Kidney capillary endothelial cell (primary cell): ENCODE measurements around the gene TOP3A.
A peak's percentile ranks its signal among the peaks of the same experiment; 100 is the strongest.

ENCODE experiments used
- DNase-seq: peaks from one replicate; pipeline ENCODE4 v3.0.0-alpha.2; 2018; ENCODE audit warnings: low spot score

Gene TOP3A

DNA sequence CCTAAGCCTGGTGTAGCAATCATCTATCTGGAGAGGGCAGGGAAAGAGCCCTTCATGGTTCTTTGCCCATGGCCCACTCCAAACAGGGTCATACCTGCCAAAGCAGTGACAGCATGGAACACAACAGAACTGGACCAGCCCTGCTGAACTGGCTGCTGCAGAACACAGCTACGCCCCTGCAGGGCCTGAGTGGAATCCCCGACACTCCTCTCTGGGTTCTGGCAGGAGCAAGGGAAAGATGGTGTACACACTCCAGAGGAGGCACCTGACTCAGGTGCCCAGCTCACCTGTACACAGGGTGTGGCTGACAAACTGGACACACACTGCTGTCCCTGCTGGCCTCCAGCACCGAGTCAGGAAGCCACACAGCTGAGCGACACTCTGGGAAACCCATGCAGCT, 34.5 kb downstream of the TOP3A start:
- no peak for DNase-seq

DNA sequence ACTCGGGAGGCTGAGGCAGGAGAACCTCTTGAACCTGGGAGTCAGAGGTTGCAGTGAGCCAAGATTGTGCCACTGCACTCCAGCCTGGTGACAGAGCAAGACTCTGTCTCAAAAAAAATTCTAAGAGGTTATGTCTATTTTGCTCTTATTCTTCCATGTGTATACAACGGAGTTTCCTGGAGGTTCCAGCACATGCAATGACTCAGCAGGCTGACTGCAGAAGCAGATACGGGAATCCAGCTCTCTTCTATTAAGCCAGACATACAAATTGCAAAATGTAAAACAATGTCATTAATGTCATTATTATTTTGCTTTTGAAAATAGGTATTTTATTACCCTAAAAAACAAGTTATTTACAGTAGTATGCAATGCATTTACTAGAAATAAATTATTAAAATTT, 35.9 kb downstream of the TOP3A start:
- no peak for DNase-seq

DNA sequence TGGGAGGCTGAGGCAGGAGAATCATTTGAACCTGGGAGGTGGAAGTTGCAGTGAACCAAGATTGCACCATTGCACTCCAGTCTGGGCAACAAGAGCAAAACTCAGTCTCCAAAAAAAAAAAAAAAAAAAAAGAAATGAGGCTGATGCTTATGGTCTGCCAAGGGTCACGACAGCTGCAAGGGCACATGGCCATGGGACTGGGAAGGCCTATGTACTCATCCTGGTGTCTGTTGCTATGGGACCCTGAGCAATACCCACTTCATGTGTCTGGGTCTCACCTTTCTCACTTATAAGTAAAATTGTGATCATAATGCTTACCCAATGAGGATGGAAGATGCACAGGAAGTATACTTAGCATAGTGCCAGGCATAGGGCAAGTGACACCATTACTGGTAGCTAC, 37.7 kb downstream of the TOP3A start:
- no peak for DNase-seq

DNA sequence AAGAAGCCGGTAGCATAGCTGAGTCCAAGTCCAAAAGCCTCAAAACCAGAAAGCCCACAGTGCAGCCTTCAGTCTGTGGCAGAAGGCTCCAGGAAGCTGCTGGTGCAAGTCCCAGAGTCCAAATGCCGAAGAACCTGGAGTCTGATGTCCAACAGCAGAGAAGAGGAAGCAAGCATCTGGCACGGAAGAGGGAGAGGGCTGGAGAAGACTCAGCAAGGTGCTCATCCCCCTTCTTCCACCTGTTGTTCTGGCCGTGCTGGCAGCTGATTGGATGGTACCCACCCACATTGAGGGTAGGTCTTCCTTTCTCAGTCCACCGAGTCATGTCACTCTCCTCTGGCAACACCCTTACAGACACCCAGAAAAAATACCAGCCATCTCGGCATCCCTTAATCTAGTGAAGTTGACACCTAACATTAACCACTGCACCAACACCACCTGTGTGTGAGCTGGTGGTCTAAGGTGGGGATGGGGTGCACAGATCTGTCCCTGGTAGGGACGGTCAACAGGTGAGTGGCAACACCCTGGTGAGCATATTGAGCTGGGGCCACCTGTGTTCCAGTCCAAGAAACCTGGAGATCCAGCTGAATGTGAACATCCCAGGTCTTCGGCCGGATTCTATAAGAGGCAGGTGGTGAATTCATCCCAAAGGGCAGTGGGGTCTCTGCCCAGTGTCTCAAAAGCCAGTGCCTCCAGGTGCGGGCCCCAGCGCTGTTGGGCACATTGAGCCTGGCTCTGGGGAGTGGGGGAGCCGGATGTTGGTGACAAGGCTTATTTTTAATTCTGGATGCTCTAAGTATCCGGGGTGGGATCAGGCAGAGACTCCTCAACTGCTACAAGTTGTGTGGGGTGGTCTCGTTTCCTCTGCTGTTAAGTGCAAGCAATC, 44.5 kb downstream of the TOP3A start:
- no peak for DNase-seq

DNA sequence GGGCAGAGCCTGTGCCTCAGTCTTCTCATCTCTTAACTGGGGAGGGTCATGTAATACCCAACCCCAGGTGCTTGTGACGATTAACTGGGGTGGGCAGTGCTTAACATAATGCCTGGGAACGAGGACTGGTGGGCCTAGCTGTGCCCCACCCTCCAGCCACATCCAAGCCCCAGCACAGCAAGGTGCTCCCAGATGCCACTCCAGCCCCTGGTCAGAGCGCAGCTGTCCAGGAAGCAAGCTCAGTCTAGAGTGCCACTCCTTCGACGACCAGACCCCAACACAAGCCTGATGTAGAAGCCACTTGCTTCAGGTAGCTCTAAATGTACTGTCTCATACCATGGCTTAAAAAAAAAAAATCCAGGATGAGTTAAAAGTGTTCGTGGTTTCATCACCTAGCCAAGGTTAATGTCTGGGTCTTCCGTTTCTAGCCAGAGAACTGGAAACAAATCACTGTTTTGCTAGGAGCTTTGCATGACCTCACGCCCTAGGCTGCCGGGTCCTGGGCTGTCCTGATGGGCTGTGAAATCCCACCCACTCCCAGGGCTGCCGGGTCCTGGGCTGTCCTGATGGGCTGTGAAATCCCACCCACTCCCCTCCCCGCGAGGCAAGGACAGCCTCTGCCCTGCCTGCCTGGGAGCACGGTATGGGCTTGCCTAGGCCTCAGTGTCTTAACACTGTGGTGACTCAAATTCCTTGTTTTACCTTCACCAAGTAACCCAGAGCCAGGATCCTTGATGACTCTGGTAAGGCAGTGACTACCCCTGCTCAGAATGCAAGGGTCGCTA, 46.7 kb downstream of the TOP3A start:
- DNase-seq: no peak

DNA sequence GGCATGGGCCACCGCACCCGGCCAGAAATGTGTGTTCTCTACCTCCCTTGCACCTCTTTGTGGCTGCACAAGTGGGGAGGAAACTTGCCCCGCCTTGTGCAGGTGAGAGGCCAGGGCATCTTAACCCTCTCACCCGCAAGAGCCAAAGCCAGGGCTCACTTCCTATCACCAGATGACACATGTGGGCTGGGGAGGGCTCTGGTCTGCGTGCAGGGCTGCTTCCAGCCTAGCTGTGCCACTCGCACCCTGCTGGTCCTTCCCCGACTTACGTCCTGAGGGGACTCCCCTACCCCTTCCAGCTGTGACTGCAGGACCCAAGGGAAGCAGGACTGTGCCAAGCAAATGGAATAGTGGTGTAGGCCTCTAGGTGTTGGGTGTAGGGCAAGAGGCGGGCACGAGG, 47.4 kb downstream of the TOP3A start:
- DNase-seq: no peak

DNA sequence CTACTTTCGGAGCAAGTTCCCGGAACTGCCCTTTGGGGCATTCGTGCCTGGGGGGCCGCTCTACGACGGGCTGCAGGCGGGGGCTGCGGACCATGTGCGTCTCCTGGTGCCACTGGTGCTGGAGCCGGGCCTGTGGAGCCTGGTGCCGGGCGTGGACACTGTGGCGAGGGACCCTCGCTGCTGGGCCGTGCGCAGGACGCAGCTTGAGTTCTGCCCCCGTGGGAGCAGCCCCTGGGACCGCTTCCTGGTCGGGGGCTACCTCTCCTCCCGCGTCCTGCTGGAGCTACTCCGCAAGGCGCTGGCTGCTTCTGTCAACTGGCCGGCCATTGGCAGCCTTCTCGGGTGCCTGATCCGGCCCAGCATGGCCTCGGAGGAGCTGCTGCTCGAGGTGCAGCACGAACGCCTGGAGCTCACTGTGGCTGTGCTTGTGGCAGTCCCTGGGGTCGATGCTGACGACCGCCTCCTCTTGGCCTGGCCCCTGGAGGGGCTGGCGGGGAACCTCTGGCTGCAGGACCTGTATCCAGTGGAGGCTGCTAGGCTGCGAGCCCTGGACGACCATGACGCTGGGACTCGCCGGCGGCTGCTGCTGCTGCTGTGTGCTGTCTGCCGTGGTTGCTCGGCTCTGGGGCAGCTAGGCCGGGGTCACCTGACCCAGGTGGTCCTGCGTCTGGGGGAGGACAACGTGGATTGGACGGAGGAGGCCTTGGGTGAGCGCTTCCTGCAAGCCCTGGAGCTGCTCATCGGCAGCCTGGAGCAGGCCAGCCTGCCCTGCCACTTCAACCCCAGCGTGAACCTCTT, 50.7 kb downstream of the TOP3A start:
- no peak for DNase-seq

DNA sequence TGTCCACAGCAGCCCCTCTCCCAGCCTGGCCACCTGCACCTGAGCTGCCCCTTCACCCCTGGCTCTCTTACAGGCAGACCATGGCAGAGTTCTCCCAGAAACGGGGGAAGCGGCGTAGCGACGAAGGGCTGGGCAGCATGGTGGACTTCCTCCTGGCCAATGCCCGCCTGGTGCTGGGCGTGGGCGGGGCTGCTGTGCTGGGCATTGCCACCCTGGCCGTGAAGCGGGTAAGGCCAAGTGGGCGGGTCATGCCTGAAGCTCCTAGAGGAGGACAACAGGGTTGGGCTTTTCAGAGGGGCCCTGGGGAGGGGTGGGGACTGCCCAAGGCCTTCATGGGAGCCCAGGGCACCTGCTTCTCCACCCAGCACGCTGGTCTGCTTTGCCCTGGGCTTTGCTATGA, 52.2 kb downstream of the TOP3A start:
- DNase-seq: no peak

DNA sequence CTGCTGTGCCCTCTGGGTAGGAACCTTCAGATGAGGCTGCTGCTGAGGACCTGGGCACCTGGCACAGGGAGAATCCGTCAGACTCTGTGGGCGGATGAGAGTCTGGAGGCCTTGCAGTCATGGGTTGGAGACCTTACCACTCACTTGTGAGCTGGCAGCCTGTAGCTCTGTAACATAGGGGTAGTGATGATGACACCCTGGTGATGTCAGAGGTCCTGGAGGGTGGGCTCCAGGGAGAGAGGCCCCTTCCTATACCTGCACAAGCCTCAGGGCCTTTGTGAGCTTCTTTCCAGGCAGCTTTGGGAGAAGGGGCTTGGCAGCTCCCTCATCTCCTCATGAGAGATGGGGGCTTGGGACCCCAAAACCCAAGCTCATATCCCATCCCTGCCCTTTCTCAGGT, 52.7 kb downstream of the TOP3A start:
- DNase-seq: no peak

DNA sequence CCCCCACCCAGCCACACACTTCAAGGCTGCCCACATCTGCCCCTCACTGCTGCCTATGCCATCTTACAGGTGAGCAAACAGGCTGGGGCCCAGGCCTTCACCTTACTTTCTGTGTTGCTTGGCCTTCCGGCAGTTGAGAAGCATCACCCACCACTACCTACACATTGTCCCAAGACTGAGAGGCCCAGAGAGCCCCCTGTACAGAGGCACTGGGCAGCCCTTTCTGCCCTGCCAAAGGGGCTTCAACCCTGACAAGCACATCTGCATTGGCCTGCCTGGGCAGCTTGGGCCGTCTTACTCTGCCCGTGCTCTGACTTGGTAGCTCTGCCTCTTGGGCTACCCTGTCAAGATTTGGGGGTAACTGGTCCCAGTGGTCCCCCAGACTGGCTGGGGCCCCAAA, 53.1 kb downstream of the TOP3A start:
- no peak for DNase-seq

DNA sequence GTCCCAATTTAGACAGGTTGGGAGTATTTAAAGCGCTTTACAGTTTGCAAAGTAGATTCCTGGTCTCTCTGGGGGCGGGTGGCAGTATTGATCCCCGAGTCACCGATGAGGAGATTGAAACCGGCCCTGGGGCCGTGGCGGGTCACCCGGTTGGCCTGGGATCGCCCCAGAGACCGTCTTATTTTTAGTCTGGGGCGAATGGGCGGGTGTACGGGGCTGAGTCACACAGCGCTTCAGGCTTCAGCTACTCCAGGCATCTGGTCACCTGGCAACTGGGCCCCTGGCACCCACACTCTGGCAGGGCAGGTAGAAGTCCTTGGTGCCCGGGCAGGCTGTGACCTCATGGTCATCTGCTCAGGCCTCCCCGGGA, 53.7 kb downstream of the TOP3A start:
- no peak for DNase-seq

DNA sequence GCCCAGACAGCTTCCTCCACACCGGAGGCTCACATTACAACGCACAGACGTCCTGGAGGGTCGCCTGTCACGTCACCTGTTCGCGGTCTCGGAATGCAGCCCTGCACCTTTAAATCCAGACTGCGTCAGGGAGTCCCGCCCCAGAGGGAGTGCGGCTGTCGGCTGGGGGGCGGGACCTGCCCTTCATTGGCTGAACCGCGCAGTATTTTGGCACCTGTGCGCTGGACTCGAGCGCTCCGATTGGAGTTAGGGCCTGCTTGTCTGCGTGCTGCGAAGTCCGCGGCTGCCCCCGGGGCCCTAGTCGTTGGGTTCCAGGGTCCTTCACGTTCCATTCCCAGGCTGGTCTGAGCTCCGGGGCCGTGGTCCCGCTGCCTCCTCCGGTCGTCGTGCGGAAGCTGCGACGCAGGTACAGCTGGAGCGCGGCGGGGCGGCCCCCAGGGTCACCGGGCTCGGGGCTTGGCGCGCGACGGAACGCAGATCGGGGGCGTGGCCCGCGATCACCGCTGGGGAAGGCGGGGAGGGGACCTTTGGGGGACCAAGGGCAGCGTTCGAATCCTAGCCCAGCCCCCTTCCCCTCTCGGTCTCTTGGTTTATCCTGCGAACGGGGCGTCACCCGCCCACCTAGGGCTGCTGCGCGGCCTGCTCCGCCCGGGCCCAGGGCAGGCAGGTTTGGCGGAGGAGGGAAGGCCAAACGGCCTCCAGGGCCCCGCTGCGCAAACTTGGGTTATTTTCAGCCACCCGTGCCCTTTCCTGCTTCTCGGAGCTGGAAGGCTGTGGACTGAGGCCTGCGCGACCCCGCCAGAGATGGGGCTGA, 54.3 kb downstream of the TOP3A start, which contains the start of gene MIEF2:
TSS of gene MIEF2 (plus strand) at position 331 of the 814 bp plus-strand sequence. CDS start 2,059 bp downstream, outside the sequence.
- DNase-seq: peak; percentile 91

DNA sequence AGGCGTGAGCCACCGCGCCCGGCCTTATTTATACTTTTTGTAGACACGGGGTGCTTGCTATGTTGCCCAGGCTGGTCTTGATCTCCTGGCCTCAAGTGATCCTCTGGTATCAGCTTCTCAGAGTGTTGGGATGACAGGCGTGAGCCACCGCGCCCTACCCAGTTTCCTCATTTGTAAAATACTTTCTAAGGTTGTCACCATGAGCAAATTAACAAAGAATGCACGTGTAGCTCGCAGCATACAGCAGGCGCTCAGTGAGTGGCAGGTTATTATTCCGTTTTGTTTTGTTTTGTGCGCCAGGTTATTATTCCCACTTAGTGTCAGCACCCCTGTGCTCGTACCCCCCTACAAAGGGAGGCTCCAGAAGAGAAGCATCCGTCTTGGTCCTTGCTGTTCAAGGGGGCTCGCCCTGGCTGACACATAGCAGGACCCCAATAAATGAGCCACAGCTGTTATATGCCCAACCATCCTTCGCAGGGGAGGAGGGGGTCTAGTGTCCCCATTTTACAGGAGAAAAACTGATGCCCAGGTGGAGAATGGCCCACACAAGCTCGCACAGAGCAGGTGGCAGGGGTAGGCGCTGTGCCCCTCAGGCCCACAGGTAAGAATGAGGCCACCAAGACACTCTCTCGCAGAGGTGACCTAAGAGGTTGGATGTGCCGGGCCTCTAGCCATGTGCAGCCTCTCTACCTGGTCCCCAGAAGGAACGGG, 55.0 kb downstream of the TOP3A start:
- DNase-seq: no peak

DNA sequence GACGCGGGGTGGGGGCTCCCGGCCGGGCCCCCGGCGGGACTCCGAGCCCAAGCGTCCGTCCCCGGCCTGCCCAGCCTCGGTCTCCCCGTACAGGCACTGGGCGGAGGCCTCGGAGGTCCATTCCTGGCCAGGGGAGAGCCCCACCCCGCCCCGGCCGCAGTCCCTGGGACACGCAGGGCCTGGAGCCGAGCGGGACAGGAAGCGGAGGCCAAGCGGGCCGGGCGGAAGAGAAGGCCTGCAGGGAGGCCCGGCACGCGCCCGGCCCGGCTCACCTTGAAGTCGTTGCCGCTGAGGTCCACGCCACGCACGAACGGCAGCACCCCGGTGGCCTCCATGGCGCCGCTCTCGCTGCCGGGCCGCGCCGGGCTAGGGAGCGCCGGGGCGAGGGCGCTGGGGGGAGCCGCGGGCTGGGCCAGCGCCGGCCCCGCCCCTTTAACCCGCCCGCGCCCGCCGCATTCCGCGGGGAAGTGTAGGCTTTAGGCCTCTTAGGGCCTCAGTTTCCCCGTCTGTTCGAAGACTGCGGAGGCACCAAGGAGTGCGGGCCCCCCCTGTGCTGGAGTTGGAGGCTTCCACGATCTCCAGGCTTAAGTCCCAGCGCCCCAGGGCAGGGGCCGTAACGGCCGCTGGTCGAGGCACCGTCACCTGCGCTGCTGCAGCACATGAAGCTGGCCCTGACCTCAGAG, 56.3 kb downstream of the TOP3A start, which contains the start of gene FLII:
TSS of gene FLII (minus strand) at position 383 of the 683 bp plus-strand sequence. CDS start at position 335, 48 bp downstream.
- DNase-seq: peak; percentile 26

DNA sequence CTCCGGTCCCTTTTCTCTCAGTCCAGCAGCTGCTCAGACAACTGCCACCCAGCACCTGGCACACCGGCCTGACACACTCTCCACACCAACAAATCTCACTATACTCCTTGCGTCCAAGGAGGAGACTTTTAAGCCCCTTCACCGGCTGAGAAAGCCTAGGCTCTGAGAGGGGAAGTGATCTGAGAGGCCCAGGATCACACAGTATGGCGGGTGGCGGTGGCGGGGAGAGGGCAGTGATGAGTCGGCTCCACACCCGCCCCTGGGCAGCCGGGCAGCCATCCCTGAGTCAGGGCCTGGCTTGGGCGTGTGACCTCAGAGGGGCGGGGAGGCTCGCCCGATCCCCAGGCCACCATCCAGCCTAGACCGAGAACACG, 56.8 kb downstream of the TOP3A start:
- peak; percentile 75 for DNase-seq

DNA sequence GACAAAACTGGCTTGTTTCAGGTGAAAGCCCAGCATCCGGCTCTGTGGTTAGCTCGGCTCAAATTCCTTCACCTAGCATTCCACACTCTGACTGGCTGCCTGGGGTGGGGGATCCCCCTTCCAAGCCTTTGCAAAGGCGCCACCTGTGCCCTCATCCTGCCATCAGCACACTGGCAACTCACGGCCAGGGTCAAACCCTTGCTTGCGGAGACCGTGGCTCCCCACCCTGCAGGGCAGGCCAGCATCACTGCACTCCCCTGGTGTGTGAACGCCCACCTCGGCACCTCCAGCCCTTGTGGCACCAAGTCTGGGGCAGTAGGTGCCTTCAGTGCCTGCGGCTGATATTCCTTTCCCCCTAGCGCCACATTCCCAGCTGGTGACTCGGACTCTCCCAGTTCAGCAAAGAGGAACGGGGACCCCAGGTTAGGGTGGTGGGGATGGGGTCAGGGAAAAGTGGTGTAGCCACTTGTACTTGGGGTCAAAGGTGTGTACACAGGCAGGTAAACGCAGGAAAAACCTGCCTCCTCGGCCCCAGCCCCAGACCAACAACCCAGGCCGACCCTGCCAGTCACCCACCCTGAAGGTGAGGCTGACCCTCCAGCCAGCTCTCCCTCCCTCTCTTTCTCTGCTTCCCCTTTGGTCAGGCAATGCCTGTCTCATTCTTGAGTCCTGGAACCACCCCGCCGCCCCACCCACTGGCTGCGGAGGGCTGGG, 57.4 kb downstream of the TOP3A start:
- DNase-seq: no peak

DNA sequence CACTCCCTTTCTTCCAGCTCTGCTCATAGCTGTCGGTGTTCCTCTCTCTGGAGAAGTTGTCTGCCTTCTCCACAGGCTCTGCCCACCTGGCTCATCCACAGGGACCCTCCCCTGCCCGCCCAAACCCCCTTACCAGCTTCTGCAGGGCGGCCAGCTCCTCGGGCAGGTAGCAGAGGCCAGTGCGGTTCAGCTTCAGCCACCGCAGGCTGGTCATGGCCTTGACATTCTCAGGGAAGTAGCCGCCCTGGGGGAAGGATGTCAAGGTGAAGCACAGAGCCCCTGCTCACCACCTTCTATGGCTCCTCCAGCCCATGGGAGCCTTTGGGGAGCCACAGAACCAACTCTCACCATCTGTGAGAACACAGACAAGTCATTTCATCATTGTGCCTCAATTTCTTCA, 58.0 kb downstream of the TOP3A start:
- no peak for DNase-seq

DNA sequence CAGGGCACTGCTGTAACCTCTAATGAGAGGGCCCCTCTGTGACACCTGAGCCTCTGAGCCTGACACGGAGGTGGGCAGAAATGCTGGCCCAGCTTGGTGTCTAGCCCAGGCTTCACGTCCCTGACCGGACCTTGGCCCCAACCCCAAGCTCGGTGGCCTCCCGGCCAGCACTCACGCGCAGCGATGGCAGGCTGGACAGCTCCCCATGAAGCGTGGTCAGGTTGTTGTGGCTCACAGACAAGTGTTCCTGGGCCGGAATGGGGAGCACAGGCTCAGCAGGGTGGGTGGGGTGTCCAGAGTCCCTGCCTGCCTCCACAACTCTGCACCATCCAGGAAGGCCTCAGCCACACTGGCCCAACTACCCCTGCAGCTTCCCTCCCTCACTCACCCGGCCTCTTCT, 58.4 kb downstream of the TOP3A start:
- no peak for DNase-seq

DNA sequence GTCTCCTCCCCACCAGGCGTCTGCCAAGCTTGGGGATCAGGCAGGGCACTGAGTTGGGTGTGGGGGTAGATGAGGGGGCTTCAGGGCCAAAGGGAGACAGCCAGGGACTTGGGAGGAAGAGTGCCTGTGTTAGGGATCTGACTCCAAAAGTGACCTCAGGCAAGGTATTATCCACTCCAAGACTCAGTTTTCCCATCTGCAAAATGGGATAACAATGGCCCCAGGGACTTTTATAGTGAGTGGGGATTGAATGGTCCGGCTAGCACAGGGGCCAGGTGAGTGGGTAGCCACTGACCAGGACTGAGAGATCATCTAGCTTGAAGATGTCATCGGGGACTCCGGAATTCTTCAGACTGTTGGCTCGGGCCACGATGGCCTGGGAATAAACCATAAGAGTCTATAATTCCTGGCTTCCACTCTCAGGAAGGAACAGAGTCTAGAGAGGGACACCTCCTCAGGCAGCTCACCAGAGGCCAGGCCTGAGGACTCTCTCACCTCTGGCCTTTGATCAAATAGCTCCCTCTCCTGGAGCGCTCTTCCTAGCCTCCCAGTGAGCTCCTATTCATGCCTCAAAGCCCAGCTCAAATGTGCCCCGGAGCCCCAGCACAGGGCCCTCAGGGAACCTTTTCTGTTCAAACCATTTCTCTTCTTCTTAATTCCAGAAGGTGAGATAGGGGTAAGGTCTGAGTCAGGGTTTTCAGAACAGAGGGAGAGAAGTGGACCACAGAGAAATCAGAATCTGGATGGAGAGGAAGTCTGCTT, 59.7 kb downstream of the TOP3A start:
- no peak for DNase-seq
